Stimulated activated CD8-positive, alpha-beta memory T cell treated with anti-CD3 and anti-CD28 coated beads, Interleukin-4, amount 100 ng/mL, for 24 hours (primary cell): ENCODE data around the gene RNF130.
"Not testable (repeated sequence)": the region's sequence is repeated elsewhere in the genome, so short reads cannot be mapped to it uniquely, and the experiment has no call there.

Source experiments
- DNase-seq: peaks from one replicate; pipeline ENCODE4 v3.0.0-alpha.2; 2020; ENCODE audit warnings: low read depth

Gene RNF130

DNA sequence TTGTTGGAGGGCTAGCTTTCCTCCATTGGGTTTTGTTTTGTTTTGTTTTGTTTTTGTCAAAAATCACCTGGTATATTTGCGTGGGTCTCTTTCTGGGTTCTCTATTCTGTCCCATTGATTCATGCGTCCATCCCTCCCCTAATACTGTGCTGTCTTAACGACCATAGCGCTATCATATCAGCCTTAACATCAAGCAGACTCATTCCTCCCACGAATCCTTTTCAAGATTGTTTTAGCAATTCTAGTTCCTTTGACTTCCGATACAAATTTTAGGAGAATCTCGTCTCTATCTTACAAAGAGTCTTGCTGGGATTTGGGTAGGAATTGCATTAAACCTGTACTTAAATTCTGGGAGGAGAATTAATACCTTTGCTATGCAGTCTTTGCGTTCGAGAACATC lies 31.1 kb upstream of the RNF130 start:
- no peak for DNase-seq

DNA sequence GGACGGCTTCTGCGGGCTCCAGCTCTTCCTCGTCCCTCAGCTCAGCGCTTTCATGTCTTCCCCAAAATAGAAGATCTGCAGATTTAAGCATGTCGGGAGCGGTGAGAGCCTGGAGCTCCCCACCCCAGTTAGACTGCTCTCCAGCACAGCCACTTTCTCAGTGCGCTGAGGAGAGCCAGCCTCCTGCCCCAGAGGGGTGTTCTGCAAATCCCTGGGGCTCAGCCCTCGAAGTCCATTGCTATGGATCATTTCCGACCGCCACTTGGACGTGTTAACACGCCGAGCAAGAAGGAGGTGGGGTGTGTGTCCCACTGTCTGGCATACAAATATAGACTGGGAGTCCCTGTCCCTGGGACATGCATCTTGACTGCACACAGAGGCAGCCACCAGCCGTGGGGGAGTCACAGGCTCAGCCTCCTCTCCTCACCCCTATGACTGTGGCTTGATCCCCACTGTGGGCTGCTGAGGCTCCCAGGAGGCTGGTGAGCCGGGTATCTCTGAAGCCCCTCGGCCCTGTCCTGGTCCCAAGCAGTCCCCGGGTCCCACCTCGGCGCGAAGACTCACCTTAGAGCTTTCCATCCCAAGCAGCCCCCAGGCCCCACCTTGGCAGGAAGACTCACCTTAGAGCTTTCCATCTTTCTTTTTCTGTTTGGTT lies 30.0 kb upstream of the RNF130 start:
- DNase-seq, result no peak

DNA sequence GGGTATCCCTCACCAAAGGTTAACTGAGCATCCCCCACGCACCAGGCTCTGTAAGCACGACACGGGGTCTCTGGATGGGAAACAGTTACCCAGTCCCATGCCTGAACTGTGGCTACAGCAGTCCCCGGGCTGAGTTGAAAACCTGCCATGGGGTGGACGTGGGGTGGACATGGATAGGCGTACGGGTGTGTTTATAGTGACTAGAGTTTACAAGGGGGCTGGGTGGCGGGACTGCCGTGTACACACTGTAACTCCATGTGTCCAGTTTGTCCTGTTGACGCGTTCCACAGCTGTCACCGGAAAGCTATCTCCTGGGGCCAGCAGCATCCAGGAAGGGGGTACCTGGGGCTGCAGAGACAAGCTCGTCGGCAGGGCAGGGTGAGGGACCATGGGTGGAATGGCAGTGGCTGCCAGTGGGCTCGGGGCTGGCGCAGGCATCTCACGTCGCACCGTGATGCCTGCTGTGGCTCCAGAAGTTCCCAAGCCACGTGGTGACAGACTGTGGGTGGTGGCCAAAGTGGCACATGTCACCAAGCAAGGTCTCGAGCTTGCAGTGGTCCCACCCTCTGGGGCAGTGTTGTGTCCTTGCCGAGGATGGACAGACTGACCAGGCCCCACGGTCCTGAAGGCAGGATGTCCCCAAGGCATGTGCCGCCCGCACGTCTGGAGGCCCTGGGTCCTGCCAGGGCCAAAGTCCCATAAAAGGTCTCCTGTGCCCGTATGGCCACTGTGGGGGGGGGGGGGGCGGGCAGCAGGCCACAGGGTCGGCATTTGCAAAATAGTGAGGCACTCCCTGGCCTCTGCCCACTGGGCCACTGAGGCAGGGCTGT lies 29.3 kb upstream of the RNF130 start:
- DNase-seq, result no peak

GRCh38 chr5:180099733-180100611 lies 28.4 kb upstream of the RNF130 start:
- no peak for DNase-seq

- DNase-seq, result no peak
Observed at GRCh38 chr5:180098991-180099732, 27.6 kb upstream of the RNF130 start.

DNA sequence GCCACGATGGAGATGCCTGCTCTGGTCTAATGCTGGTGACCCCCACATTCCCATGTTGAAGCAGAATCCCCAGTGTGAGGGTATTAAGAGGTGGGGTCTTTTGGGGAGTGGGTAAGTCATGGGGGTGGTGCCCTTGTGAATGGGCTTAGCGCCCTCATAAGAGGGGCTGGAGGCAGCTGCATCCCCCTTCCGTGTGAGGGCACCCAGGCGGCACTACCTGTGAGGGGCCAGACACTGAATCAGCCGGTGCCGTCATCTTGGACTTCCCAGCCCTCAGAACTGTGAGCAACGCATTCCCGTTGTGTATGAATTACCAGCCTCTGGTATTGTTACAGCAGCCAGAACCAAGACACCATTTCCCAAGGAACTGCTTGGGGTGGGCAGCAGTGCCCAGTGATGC lies 27.0 kb upstream of the RNF130 start:
- DNase-seq, result no peak

DNA sequence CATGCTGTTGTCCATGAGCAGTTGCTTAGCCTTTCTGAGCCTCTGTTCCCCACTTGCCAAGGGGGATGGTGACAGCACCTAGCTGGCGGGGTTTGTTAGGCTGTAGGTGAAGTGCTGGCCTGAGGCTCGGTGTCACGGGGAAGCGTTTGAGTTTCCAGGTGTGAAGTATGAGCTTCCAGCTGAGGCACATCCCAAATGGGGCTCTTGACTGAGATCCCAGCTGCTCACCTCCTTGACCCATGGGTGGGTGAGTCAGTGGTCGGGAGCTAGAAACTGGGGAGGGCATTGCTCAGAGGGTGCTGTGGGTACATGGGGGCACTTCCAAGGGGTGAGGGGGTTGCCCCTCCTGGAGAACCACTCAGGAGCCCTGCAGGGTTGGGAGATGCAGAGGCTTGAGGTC lies 26.4 kb upstream of the RNF130 start:
- no peak for DNase-seq

- no peak for DNase-seq
Observed at GRCh38 chr5:180097163-180097894, 25.8 kb upstream of the RNF130 start.

DNA sequence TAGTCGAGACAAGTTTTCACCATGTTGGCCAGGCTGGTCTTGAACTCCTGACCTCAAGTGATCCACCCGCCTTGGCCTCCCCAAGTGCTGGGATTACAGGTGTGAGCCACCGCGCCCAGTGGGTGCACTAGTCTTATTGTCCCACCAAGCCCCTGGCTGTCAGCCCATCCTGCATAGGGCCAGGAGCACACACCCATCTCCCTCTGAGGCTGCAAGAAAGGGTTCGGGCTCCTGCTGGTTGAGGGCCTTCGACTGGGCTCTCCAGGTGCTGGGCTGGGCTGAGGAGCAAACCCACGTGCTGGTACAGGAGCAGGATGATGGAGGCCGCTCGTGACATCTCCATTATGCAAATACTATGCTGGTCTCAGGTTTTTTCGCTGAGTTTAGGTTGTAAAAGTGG lies 25.1 kb upstream of the RNF130 start:
- DNase-seq, result no peak

GRCh38 chr5:180095545-180095944 lies 24.0 kb upstream of the RNF130 start:
- DNase-seq, result no peak

DNA sequence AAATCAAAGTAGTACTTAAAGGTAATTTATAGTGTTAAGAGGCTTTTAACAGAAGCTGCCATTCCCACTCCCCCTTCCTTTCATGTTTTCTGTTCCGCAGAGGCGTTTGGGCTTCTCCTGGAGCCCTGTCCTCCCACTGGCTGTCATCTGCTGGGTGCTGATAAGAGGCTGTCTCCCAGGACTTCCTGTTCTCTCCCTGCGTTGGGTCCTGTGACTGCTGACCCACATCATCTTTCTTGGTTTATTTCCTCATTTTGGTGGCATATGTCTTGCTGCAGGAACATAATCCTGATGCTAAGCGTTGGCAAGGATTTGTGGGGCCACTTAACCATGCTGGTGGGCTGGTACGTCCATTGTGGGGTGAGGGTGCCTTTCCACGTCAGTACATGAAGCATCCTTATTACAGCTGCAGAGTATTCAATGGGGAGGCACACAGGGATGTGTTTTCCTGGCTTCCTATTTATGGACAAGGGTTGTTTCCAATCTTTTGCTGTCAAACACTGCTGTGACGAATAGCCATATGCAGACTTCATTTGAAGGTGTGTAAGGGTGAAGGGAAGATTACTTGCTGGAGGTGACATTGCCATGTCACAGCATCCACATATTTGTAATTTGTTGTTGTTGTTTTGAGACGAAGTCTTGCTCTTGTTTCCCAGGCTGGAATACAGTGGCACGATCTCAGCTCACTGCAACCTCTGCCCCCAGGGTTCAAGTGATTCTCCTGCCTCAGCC lies 22.3 kb upstream of the RNF130 start:
- DNase-seq, result no peak

GRCh38 chr5:180093241-180093640 lies 21.7 kb upstream of the RNF130 start:
- DNase-seq, result no peak

DNA sequence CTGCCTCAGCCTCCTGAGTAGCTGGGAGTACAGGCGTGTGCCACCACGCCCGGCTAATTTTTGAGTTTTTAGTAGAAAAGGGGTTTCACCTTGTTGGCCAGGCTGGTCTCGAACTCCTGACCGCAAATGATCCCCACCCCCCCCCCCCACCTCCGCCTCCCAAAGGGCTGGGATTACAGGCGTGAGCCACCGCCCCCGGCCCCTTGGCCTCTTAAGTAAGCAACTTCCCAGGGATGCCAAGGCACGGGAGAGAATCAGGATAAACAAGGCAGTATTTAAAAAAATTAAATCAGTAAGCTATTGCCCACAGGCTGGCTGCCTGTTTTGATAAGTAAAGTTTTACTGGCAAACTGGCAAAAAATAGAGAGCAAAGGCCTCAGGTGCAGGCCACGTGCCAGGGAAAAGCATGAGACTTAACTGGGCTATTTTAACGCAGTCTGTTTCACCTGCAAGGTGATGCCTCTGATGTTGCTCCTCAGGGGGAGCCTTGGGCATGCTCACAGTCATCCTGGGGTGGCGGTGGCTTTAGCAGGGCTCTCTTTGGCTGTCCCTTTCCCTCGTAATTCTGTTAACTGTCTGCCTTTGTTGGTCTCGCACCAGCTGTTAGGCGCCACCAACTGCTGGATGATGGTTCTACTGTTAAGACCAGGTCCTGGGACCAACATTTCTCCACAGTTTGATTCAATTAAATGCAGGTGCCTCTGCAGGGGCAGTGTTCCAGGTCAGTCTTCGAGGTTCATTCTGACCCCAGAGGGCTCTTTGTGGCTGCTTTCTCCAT lies 19.4 kb upstream of the RNF130 start:
- DNase-seq, result no peak

- peak; percentile 71 for DNase-seq
Observed at GRCh38 chr5:180090098-180090768, 18.7 kb upstream of the RNF130 start.

- not testable (repeated sequence) for DNase-seq
Observed at GRCh38 chr5:180089628-180090027, 18.1 kb upstream of the RNF130 start.

DNA sequence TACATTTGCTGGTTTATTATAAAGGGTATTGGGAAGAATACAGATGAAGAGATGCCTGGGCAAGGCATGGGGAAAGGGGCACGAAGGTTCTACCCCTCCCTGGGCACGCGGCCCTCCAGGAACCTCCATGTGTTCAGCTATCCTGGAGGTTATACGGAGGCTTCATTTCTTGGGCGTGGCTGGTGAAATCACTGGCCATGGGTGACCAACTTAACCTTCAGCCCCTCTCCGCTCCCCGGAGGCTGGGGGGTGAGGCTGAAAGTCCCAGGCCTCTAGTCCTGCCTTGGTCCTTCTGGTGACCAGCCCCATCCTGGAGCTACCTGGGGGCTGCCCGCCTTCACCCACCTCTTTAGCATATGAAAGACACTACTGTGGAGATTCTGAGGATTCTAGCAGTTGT lies 17.0 kb upstream of the RNF130 start:
- DNase-seq, result no peak

DNA sequence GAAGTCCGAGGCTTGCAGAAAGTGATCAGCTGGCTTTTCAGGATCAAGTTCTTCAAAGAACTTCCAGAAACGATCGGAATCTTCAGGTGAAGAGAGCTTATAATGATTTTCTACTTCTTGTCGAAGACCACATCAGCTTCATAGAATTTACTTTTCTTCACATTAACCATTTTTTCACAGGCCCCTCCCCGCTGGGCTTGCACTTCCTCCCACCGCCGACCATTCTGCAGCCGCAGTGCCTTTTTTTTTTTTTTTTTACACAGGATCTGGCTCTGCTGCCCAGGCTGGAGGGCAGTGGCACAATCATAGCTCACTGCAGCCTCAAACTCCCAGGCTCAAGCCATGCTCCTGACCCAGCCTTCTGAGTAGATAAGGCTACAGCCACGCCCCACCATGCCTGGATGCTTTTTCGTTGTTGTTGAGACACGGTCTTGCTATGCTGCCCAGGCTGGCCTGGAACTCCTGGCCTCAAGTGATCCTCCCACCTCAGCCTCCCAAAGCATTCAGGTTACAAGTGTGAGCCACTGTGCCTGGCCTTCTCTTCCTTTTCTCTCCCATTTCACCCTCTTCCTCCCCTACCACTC lies 15.3 kb upstream of the RNF130 start:
- no peak for DNase-seq

DNA sequence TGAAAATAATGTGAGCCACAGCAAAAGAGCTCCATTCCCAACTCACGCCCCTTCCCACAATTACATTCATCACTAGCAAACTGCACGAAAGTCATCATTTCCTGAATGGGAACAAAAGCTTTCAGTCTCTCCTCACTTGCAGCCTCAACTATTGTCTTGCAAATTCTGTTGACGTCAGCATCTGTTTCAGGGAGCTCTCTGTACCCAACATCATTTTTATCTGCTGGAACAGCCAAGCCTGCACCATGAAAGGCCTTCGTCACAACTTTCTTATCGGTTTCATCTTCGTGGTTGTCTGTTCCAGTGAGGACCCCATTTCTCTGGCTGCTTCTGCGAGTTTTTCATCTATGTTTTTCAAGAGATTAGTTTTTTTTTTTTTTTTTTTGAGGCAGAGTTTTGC lies 14.3 kb upstream of the RNF130 start:
- no peak for DNase-seq
